Lower leg skin (tissue), 3 donors: Measurements from ENCODE around the gene TOP1.

Experiments used
- POLR2A ChIP-seq, 2 donors: fragments of 450-650 bp; IDR thresholded peaks; one replicate each; pipeline ENCODE4 v1.6.1; 2016 to 2017; ENCODE audit warnings: antibody characterized with exemption in 2 of 2, mild to moderate bottlenecking in 1 of 2, moderate library complexity in 1 of 2
- TF ChIP-seq, protein P1 (sequence below), 3 donors: fragments of 450-650 bp; IDR thresholded peaks; one replicate each; pipeline ENCODE4 v1.5.1; 2016; ENCODE audit warnings: antibody characterized with exemption in 3 of 3, mild to moderate bottlenecking in 3 of 3, moderate library complexity in 2 of 3

- TF ChIP-seq, protein P1, sequence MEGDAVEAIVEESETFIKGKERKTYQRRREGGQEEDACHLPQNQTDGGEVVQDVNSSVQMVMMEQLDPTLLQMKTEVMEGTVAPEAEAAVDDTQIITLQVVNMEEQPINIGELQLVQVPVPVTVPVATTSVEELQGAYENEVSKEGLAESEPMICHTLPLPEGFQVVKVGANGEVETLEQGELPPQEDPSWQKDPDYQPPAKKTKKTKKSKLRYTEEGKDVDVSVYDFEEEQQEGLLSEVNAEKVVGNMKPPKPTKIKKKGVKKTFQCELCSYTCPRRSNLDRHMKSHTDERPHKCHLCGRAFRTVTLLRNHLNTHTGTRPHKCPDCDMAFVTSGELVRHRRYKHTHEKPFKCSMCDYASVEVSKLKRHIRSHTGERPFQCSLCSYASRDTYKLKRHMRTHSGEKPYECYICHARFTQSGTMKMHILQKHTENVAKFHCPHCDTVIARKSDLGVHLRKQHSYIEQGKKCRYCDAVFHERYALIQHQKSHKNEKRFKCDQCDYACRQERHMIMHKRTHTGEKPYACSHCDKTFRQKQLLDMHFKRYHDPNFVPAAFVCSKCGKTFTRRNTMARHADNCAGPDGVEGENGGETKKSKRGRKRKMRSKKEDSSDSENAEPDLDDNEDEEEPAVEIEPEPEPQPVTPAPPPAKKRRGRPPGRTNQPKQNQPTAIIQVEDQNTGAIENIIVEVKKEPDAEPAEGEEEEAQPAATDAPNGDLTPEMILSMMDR (IDR thresholded peaks at IDR 0.05): no peak
- TF ChIP-seq POLR2A (IDR thresholded peaks at IDR 0.05): no peak
Observed at GRCh38 chr20:41131594-41132387, 103.2 kb downstream of the TOP1 start.
